Thyroid gland (tissue), 4 donors: ENCODE data around the gene TKTL1. TPM values are rescaled to one million over a fixed set of nuclear protein-coding genes. Genes with fewer than 3 reads are reported as not detected.
A peak's percentile ranks its signal among the peaks of the same experiment; 100 is the strongest.

ENCODE experiments used
- DNase-seq, 2 donors: peaks; one replicate each; pipeline ENCODE4 v3.0.0-alpha.2; 2019
- H3K27ac ChIP-seq, 3 donors: fragments of 200-600 bp; sonication (generic); 1 replicate in 2 of 3; 2 replicates in 1 of 3; pipeline ENCODE4 v1.5.1; 2016 to 2019; ENCODE audit warnings: mild to moderate bottlenecking in 1 of 3, moderate library complexity in 1 of 3
- H3K27me3 ChIP-seq: fragments of 200-600 bp; sonication (generic); one replicate; pipeline ENCODE4 v1.5.1; 2019
- H3K36me3 ChIP-seq, 2 donors: fragments of 200-600 bp; sonication (generic); one replicate each; pipeline ENCODE4 v1.5.1; 2016 to 2019
- H3K4me1 ChIP-seq, 2 donors: fragments of 200-600 bp; sonication (generic); one replicate each; pipeline ENCODE4 v1.5.1; 2017 to 2019
- H3K4me3 ChIP-seq, 3 donors: fragments of 200-600 bp; sonication (generic); replicated peaks in 1 of 3; 1 replicate in 2 of 3; 2 replicates in 1 of 3; pipeline ENCODE4 v1.5.1; 2016; ENCODE audit warnings: mild to moderate bottlenecking in 1 of 3
- H3K9me3 ChIP-seq: fragments of 200-600 bp; sonication (generic); one replicate; pipeline ENCODE4 v1.5.1; 2017
- POLR2A ChIP-seq, 2 donors: fragments of 450-650 bp; IDR thresholded peaks; one replicate each; pipeline ENCODE4 v1.6.1; 2017; ENCODE audit warnings: antibody characterized with exemption in 2 of 2, mild to moderate bottlenecking in 2 of 2, moderate library complexity in 1 of 2
- WGBS, 2 donors: methylation state at CpG; one replicate each; pipeline ENCODE4 v1.1.5; 2017; 5-methylcytosine and 5-hydroxymethylcytosine counted together
- intact Hi-C: fragments of 100-400 bp; cut with DNase I; formaldehyde crosslinking; loops from one replicate; pipeline ENCODE4 v1.15.1; 2023
- total RNA-seq, 4 donors: library from RNA; depleted of rRNA; stranded (reverse); fragments of >200 nt; gene quantifications; one replicate each; pipeline ENCODE4 v1.2.3, GENCODE V29; 2016
- TF ChIP-seq, protein P1 (sequence below), 6 experiments: fragments of 200-600 bp in 3 of 6; fragments of 450-650 bp in 3 of 6; sonication (generic) in 3 of 6; IDR thresholded peaks; one replicate each; pipeline ENCODE4 v1.5.1; 2016 to 2019; ENCODE audit warnings: antibody characterized with exemption in 6 of 6, mild to moderate bottlenecking in 2 of 6, inconsistent platforms in 1 of 6, moderate library complexity in 1 of 6

TKTL1 gene
- total RNA-seq, 4 donors from 2014 or later = 0.54 to 0.89 TPM; not detected in 2

DNA sequence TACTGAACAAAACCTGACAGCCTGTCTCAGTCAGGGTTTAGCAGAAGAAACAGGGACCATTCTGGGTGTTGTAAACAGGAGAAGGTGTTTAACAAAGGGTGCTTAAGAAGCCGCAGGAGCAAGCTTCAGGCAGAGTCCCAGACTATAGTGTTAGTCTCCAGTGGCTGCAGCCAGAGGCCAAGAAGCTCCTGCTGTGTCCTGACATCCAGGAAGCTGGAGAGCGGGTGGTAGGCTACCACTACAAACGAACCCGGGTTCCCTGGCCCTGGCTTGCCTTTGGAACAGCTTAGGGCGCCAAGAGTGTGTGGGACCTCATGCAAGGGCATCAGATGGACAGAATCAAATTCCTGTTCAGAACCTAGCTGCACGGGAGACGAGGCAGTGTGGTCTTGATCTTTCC is 27.9 kb downstream of the TKTL1 start:
- no peak overlapping the region for H3K4me3 ChIP-seq
- H3K27ac ChIP-seq = no peak overlapping the region
- H3K36me3 ChIP-seq = no peaks in the 10 kb centered on the region
- H3K4me1 ChIP-seq = peaks cover 4 to 24% of the 10 kb centered on the region in 2 donors
- no peak for DNase-seq
- intact Hi-C loops = no loop called here
- no peaks in the 10 kb centered on the region for H3K9me3 ChIP-seq
- 80 to 81% methylated on average over 1 to 3 of the region's 7 CpGs for WGBS, 2 donors
- TF ChIP-seq POLR2A (IDR thresholded peaks at IDR 0.05) = no peak
- TF ChIP-seq, protein P1, sequence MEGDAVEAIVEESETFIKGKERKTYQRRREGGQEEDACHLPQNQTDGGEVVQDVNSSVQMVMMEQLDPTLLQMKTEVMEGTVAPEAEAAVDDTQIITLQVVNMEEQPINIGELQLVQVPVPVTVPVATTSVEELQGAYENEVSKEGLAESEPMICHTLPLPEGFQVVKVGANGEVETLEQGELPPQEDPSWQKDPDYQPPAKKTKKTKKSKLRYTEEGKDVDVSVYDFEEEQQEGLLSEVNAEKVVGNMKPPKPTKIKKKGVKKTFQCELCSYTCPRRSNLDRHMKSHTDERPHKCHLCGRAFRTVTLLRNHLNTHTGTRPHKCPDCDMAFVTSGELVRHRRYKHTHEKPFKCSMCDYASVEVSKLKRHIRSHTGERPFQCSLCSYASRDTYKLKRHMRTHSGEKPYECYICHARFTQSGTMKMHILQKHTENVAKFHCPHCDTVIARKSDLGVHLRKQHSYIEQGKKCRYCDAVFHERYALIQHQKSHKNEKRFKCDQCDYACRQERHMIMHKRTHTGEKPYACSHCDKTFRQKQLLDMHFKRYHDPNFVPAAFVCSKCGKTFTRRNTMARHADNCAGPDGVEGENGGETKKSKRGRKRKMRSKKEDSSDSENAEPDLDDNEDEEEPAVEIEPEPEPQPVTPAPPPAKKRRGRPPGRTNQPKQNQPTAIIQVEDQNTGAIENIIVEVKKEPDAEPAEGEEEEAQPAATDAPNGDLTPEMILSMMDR (IDR thresholded peaks at IDR 0.05) = no peak
- H3K27me3 ChIP-seq = no peaks in the 10 kb centered on the region

DNA sequence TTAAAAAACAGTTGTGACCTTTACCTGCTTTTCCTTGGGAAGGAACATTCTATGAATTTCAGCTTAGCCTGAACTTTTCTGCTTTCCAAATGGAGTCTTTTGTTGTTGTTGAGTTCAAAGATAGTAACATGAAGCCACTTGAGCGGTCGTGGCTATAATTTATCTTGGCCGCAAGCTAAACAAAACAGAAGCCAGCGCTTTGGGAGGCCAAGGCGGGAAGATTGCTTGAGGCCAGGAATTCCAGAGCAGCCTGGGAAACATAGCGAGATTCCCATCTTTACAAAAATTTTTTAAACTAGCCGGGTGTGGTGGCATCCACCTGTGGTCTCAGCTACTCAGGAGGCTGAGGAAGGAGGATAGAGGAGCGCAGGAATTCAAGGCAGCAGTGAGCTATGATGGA is 29.9 kb downstream of the TKTL1 start:
- Histone ChIP-seq H3K4me3 (no peak overlapping the region), H3K27ac (no peak overlapping the region), H3K27me3 (no peaks in the 10 kb centered on the region), H3K9me3 (no peaks in the 10 kb centered on the region), H3K36me3 (no peaks in the 10 kb centered on the region), H3K4me1 (peaks cover 4 to 24% of the 10 kb centered on the region in 2 donors)
- DNase-seq = peak; percentile 26 to 33
- 35 to 36% methylated on average over 8 of the region's 8 CpGs for WGBS, 2 donors
- no peak for TF ChIP-seq POLR2A (IDR thresholded peaks at IDR 0.05)
- TF ChIP-seq, protein P1 (IDR thresholded peaks at IDR 0.05) = no peak
- intact Hi-C loops = no loop called here

DNA sequence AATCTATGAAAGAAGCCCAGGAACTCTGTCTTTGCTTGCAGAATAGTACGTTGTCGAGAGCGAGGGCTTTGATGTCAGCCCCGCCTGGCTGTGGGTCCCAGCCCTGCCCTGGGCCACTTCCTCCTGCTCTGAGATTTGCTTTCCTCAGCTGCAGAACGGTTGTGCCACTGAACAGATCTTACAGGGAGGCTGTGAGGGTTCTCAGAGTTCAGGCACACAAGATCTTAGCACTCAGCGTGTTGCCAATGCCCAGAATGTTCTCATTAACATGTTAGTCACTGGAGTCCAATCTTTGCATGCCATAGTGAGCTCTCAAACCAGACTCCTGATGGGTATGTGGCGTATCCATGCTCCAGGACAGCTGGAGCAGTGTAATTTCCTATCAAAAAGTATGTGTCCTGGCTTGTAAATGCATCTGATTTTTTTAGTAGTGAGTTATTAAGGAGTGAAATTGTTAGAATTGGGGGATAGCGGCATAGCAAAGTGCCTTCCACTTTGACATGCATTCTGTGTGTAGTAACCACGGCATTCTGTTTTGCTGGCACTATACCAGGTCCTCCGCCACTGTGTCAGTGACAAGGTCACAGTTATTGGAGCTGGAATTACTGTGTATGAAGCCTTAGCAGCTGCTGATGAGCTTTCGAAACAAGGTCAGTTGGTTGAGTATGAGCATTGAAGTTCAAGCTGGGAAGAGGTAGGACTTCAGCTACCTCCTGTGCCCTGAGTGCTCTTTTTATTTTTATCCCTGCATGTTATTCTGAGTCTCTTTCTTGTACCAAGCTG is 31.6 kb downstream of the TKTL1 start:
- TF ChIP-seq, protein P1 (IDR thresholded peaks at IDR 0.05) = no peak
- no peaks in the 10 kb centered on the region for H3K9me3 ChIP-seq
- peaks cover 4 to 24% of the 10 kb centered on the region in 2 donors for H3K4me1 ChIP-seq
- no peaks in the 10 kb centered on the region for H3K36me3 ChIP-seq
- WGBS, 2 donors = 33 to 38% methylated on average over 8 to 9 of the region's 11 CpGs
- H3K27me3 ChIP-seq = no peaks in the 10 kb centered on the region
- intact Hi-C loops = no loop called here
- DNase-seq = peak; percentile 41
- H3K4me3 ChIP-seq = no peak overlapping the region
- H3K27ac ChIP-seq = no peak overlapping the region

DNA sequence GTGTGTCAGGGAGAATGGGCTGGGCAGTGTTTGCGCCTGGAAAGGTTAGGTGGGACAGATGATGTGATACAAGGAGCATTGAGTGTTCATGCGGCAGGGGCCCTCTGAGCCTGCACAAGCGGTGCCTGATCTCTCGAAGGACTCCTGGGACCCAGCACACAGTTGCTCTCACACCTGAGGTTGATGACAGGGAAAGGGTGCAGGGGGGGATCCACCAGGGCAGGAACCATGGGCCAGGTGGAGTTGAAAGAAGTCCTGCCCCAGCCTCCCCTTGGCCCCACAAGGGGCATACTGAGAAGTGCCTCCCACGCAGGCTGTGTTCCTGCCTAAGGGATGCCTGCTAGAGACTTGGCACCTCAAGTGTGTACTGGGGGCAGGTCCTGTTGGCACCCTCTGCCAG is 33.1 kb downstream of the TKTL1 start:
- Histone ChIP-seq H3K27ac (no peak overlapping the region), H3K27me3 (no peaks in the 10 kb centered on the region), H3K36me3 (no peaks in the 10 kb centered on the region), H3K4me3 (no peak overlapping the region), H3K9me3 (no peaks in the 10 kb centered on the region), H3K4me1 (peaks cover 4 to 24% of the 10 kb centered on the region in 2 donors)
- intact Hi-C loops = no loop called here
- 100% methylated on average over 1 of the region's 5 CpGs for WGBS, 2 donors
- TF ChIP-seq, protein P1 (IDR thresholded peaks at IDR 0.05) = no peak
- no peak for TF ChIP-seq POLR2A (IDR thresholded peaks at IDR 0.05)
- no peak for DNase-seq

DNA sequence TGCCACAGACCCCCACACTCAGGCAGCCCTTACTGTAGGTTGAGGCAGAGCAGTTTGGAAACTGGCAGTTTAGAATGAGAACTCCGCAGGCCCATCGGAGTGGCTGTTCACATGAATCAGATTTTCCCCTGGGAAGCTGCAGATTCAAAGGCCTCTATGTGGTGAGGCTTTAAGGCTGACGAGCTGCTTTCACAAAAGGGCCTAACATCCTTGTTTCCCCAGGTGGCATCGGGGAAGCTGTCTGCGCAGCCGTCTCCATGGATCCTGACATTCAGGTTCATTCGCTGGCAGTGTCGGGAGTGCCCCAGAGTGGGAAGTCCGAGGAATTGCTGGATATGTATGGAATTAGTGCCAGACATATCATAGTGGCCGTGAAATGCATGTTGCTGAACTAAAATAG is 33.7 kb downstream of the TKTL1 start:
- no peaks in the 10 kb centered on the region for H3K9me3 ChIP-seq
- no peaks in the 10 kb centered on the region for H3K27me3 ChIP-seq
- no peaks in the 10 kb centered on the region for H3K36me3 ChIP-seq
- intact Hi-C loops = no loop called here
- peaks cover 4 to 24% of the 10 kb centered on the region in 2 donors for H3K4me1 ChIP-seq
- no peak for TF ChIP-seq POLR2A (IDR thresholded peaks at IDR 0.05)
- TF ChIP-seq, protein P1 (IDR thresholded peaks at IDR 0.05) = no peak
- no peak overlapping the region for H3K4me3 ChIP-seq
- 87 to 90% methylated on average over 4 to 10 of the region's 10 CpGs for WGBS, 2 donors
- no peak overlapping the region for H3K27ac ChIP-seq
- DNase-seq = no peak
